NCI-H2171 treated with DMSO at 0.1 percent for 48 hours (cell line): Measurements from ENCODE around the gene PPM1K.

Experiments
- DNase-seq: peaks from one replicate; lab custom pipeline; 2025; lab: John Stamatoyannopoulos, UW

The PPM1K gene

GRCh38 chr4:88276952-88277710 lies 7.2 kb downstream of the PPM1K start:
- no peak for DNase-seq

- no peak for DNase-seq
Measured at GRCh38 chr4:88275949-88276515, 8.3 kb downstream of the PPM1K start.

- DNase-seq, result no peak
Measured at GRCh38 chr4:88275516-88275915, 8.8 kb downstream of the PPM1K start.

GRCh38 chr4:88268913-88269312 lies 15.4 kb downstream of the PPM1K start:
- no peak for DNase-seq

- DNase-seq, result no peak
Measured at GRCh38 chr4:88264336-88264735, 20.0 kb downstream of the PPM1K start.

- DNase-seq, result no peak
Measured at GRCh38 chr4:88257726-88258125, 26.6 kb downstream of the PPM1K start.

- no peak for DNase-seq
Measured at GRCh38 chr4:88255111-88255510, 29.2 kb downstream of the PPM1K start.

GRCh38 chr4:88251924-88252323 lies 32.4 kb downstream of the PPM1K start:
- DNase-seq, result no peak

- no peak for DNase-seq
Measured at GRCh38 chr4:88247148-88247547, 37.2 kb downstream of the PPM1K start.

- no peak for DNase-seq
Measured at GRCh38 chr4:88246600-88246999, 37.8 kb downstream of the PPM1K start.

GRCh38 chr4:88244816-88245579 lies 39.4 kb downstream of the PPM1K start:
- DNase-seq, result no peak

GRCh38 chr4:88244056-88244455 lies 40.3 kb downstream of the PPM1K start:
- DNase-seq, result no peak

- DNase-seq, result peak; percentile 54
Measured at GRCh38 chr4:88242144-88242543, 42.2 kb downstream of the PPM1K start.

- no peak for DNase-seq
Measured at GRCh38 chr4:88240297-88240714, 44.1 kb downstream of the PPM1K start.

- DNase-seq, result no peak
Measured at GRCh38 chr4:88230969-88231771, 53.2 kb downstream of the PPM1K start.

- DNase-seq, result no peak
Measured at GRCh38 chr4:88230461-88230891, 53.9 kb downstream of the PPM1K start.

GRCh38 chr4:88227734-88228133 lies 56.6 kb downstream of the PPM1K start:
- no peak for DNase-seq

- DNase-seq, result no peak
Measured at GRCh38 chr4:88226143-88226542, 58.2 kb downstream of the PPM1K start.

- DNase-seq, result no peak
Measured at GRCh38 chr4:88225232-88226105, 58.9 kb downstream of the PPM1K start.

GRCh38 chr4:88223516-88223915 lies 60.8 kb downstream of the PPM1K start:
- DNase-seq, result no peak

- peak; percentile 9 for DNase-seq
Measured at GRCh38 chr4:88219099-88219498, 65.3 kb downstream of the PPM1K start.
